Activated B cell treated with CpG ODN at 0.5 μM for 24 hours (primary cell): ENCODE results near the gene CKS1B. TPM values are rescaled to one million over a fixed set of nuclear protein-coding genes. Genes with fewer than 3 reads are reported as not detected.
A peak's percentile ranks its signal among the peaks of the same experiment; 100 is the strongest.

Source experiments
- ATAC-seq: fragments of 200-7000 bp; cut with Tn5 transposase; one replicate; pipeline ENCODE4 v1.10.0; 2021; ENCODE audit warnings: low read depth, mild to moderate bottlenecking, moderate library complexity
- CTCF ChIA-PET: fragments of 350-600 bp; sonication (Branson Sonifier 250); formaldehyde crosslinking; loops from one replicate; lab custom pipeline; 2021; ENCODE audit warnings: antibody characterized with exemption; lab: Charles Lee
- POLR2A ChIA-PET: fragments of 350-600 bp; sonication (Branson Sonifier 250); formaldehyde crosslinking; loops from one replicate; lab custom pipeline; 2021; ENCODE audit warnings: antibody characterized with exemption; lab: Charles Lee
- DNase-seq: peaks from one replicate; pipeline ENCODE4 v3.0.0; 2022
- H3K27ac Mint-ChIP-seq: one replicate; pipeline ENCODE4 v1.8.0; 2020; ENCODE audit warnings: mixed read lengths
- H3K27me3 Mint-ChIP-seq: one replicate; pipeline ENCODE4 v1.8.0; 2021; ENCODE audit warnings: mixed read lengths
- H3K36me3 Mint-ChIP-seq: one replicate; pipeline ENCODE4 v1.8.0; 2021; ENCODE audit warnings: low read depth, mixed read lengths
- H3K4me1 Mint-ChIP-seq: one replicate; pipeline ENCODE4 v1.8.0; 2021; ENCODE audit warnings: mixed read lengths
- H3K4me3 Mint-ChIP-seq: one replicate; pipeline ENCODE4 v1.8.0; 2020; ENCODE audit warnings: mild to moderate bottlenecking, mixed read lengths
- H3K9me3 Mint-ChIP-seq: one replicate; pipeline ENCODE4 v1.8.0; 2020; ENCODE audit warnings: mixed read lengths
- CTCF ChIP-seq: fragments of 200-600 bp; IDR thresholded peaks from one replicate; pipeline ENCODE4 v1.8.0; 2022; ENCODE audit warnings: antibody characterized with exemption, mild to moderate bottlenecking
- intact Hi-C: fragments of 100-400 bp; cut with micrococcal nuclease; formaldehyde crosslinking; loops from one replicate; pipeline ENCODE4 v1.15.1; 2024
- total RNA-seq: library from RNA; stranded (reverse); gene quantifications from 2 replicates; pipeline ENCODE4 v1.2.3, GENCODE V29; 2022

Gene CKS1B
- total RNA-seq, 1 donor from 2014 or later: 25.3 TPM

- peak; percentile 81 for DNase-seq
- intact Hi-C loops: loop anchor here (1.0 kb wide), 1 partner anchor 16 kb away; no protein-coding TSS in a partner anchor
- Mint-ChIP-seq H3K36me3 (peaks cover 6% of the 10 kb centered on the region), H3K27me3 (no peaks in the 10 kb centered on the region), H3K4me1 (peaks cover 44% of the 10 kb centered on the region), H3K9me3 (no peaks in the 10 kb centered on the region), H3K27ac (peak overlapping the region; percentile 95), H3K4me3 (peak overlapping the region; percentile 94)
- peak; percentile 35 for ATAC-seq
- TF ChIP-seq CTCF: no peak
- CTCF ChIA-PET: interaction anchor here (1.6 to 3.2 kb wide), 4 partner anchors 16 to 44 kb away, joined by 3 to 14 read pairs (median 12); partner anchors contain the start of gene CKS1B
- POLR2A ChIA-PET: interaction anchor here (0.7 to 7.2 kb wide), 14 partner anchors 10 to 65 kb away, joined by 3 to 85 read pairs (median 9); partner anchors contain the start of genes CKS1B, FLAD1, PBXIP1 and PMVK
These were observed 26.4 kb downstream of the CKS1B start for GRCh38 chr1:155000726-155001424.

GRCh38 chr1:155001425-155001674 is 26.9 kb downstream of the CKS1B start:
- H3K9me3 Mint-ChIP-seq: no peaks in the 10 kb centered on the region
- intact Hi-C loops: loop anchor here (1.0 kb wide), 1 partner anchor 16 kb away; no protein-coding TSS in a partner anchor
- ChIA-PET POLR2A (interaction anchor here (0.7 to 7.2 kb wide), 7 partner anchors 9 to 65 kb away, joined by 3 to 85 read pairs (median 7); partner anchors contain the start of genes CKS1B, FLAD1 and PMVK), CTCF (interaction anchor here (1.6 to 3.2 kb wide), 3 partner anchors 16 to 26 kb away, joined by 3 to 14 read pairs (median 13); partner anchors contain the start of gene CKS1B)
- peak overlapping the region; percentile 95 for H3K27ac Mint-ChIP-seq
- peaks cover 6% of the 10 kb centered on the region for H3K36me3 Mint-ChIP-seq
- peaks cover 45% of the 10 kb centered on the region for H3K4me1 Mint-ChIP-seq
- DNase-seq (no peak), ATAC-seq (no peak)
- H3K4me3 Mint-ChIP-seq: peak overlapping the region; percentile 94
- H3K27me3 Mint-ChIP-seq: no peaks in the 10 kb centered on the region
- no peak for TF ChIP-seq CTCF

GRCh38 chr1:155001675-155002463 is 27.4 kb downstream of the CKS1B start:
- TF ChIP-seq CTCF: no peak
- DNase-seq: peak; percentile 94
- intact Hi-C loops: loop anchor here (1.0 to 2.0 kb wide), 7 partner anchors 15 to 444 kb away; partner anchors contain the start of genes ADAM15, CKS1B, EFNA4 and FLAD1
- H3K4me3 Mint-ChIP-seq: peak overlapping the region; percentile 94
- peak; percentile 81 for ATAC-seq
- peak overlapping the region; percentile 95 for H3K27ac Mint-ChIP-seq
- ChIA-PET CTCF (interaction anchor here (1.8 to 3.2 kb wide), 2 partner anchors 15 to 26 kb away, joined by 13 to 14 read pairs; partner anchors contain the start of gene CKS1B), POLR2A (interaction anchor here (0.7 to 7.2 kb wide), 7 partner anchors 9 to 134 kb away, joined by 3 to 85 read pairs (median 7); partner anchors contain the start of genes CKS1B, FLAD1, PMVK and SLC50A1)
- H3K36me3 Mint-ChIP-seq: peaks cover 6% of the 10 kb centered on the region
- no peaks in the 10 kb centered on the region for H3K9me3 Mint-ChIP-seq
- H3K4me1 Mint-ChIP-seq: peaks cover 51% of the 10 kb centered on the region
- no peaks in the 10 kb centered on the region for H3K27me3 Mint-ChIP-seq

GRCh38 chr1:155002464-155003226 is 28.2 kb downstream of the CKS1B start, which contains the start of gene ZBTB7B:
Gene ZBTB7B, plus strand, starts transcription at chr1:155002802. Its CDS starts 11,859 bp downstream, at chr1:155014661.
- H3K4me3 Mint-ChIP-seq: peak within 1 kb of the TSS; percentile 94
- no peak for DNase-seq
- intact Hi-C loops: loop anchor here (1.0 to 2.0 kb wide), 6 partner anchors 19 to 444 kb away; partner anchors contain the start of genes ADAM15, CKS1B, EFNA4 and FLAD1
- ChIA-PET CTCF (interaction anchor here (1.8 kb wide), 1 partner anchor 14 kb away, joined by 13 read pairs; no protein-coding TSS in a partner anchor), POLR2A (interaction anchor here (0.7 to 7.2 kb wide), 6 partner anchors 13 to 133 kb away, joined by 3 to 85 read pairs (median 13); partner anchors contain the start of genes CKS1B, FLAD1, PMVK and SLC50A1)
- H3K36me3 Mint-ChIP-seq: peaks cover 6% of the 10 kb centered on the region
- no peaks in the 10 kb centered on the region for H3K9me3 Mint-ChIP-seq
- H3K27me3 Mint-ChIP-seq: no peaks in the 10 kb centered on the region
- TF ChIP-seq CTCF: no peak
- H3K4me1 Mint-ChIP-seq: peaks cover 58% of the 10 kb centered on the region
- peak within 1 kb of the TSS; percentile 95 for H3K27ac Mint-ChIP-seq
- peak; percentile 6 for ATAC-seq
